IMR-90 (cell line): ENCODE results near the gene ZDHHC11B.

Experiments used
- BHLHE40 ChIP-seq: fragments of 150-350 bp; IDR thresholded peaks from 2 replicates; pipeline ENCODE4 v1.6.1; 2016; ENCODE audit warnings: mild to moderate bottlenecking, low read depth, low read length
- CEBPB ChIP-seq: IDR thresholded peaks from 2 replicates; pipeline ENCODE4 v1.6.1; 2012; ENCODE audit warnings: low read depth, low read length, improper control_type of control experiment
- CHD1 ChIP-seq: IDR thresholded peaks from 2 replicates; pipeline ENCODE4 v1.6.1; 2012; ENCODE audit warnings: low read depth, low read length, improper control_type of control experiment
- MXI1 ChIP-seq: IDR thresholded peaks from 2 replicates; pipeline ENCODE4 v1.6.1; 2012; ENCODE audit warnings: low read depth, mild to moderate bottlenecking, low read length, moderate library complexity, borderline replicate concordance
- NFE2L2 ChIP-seq: fragments of 150-350 bp; IDR thresholded peaks from 2 replicates; pipeline ENCODE4 v1.6.1; 2016; ENCODE audit warnings: low read depth, mild to moderate bottlenecking, low read length
- POLR2A ChIP-seq: IDR thresholded peaks from 2 replicates; pipeline ENCODE4 v1.6.1; 2012; ENCODE audit warnings: mild to moderate bottlenecking, low read depth, low read length
- RAD21 ChIP-seq: IDR thresholded peaks from 2 replicates; pipeline ENCODE4 v1.6.1; 2012; ENCODE audit warnings: low read length, improper control_type of control experiment
- RCOR1 ChIP-seq: IDR thresholded peaks from 2 replicates; pipeline ENCODE4 v1.6.1; 2012; ENCODE audit warnings: mild to moderate bottlenecking, low read length, improper control_type of control experiment; ENCODE audit not compliant: insufficient replicate concordance
- RFX5 ChIP-seq: IDR thresholded peaks from 2 replicates; pipeline ENCODE4 v1.8.0; 2012; ENCODE audit warnings: low read depth, mild to moderate bottlenecking, low read length, moderate library complexity
- SMC3 ChIP-seq: fragments of 150-350 bp; IDR thresholded peaks from 2 replicates; pipeline ENCODE4 v1.6.1; 2016; ENCODE audit warnings: low read depth, mild to moderate bottlenecking, antibody characterized with exemption, low read length, moderate library complexity
- TF ChIP-seq, protein P1 (sequence below): conservative IDR thresholded peaks from 2 replicates; pipeline ENCODE4 v1.5.1; 2012; ENCODE audit warnings: mild to moderate bottlenecking, low read depth, low read length, improper control_type of control experiment
- TF ChIP-seq, protein P2 (sequence below): fragments of 150-350 bp; IDR thresholded peaks from 2 replicates; pipeline ENCODE4 v1.6.1; 2017; ENCODE audit warnings: mild to moderate bottlenecking, antibody characterized with exemption, low read length, low read depth

DNA sequence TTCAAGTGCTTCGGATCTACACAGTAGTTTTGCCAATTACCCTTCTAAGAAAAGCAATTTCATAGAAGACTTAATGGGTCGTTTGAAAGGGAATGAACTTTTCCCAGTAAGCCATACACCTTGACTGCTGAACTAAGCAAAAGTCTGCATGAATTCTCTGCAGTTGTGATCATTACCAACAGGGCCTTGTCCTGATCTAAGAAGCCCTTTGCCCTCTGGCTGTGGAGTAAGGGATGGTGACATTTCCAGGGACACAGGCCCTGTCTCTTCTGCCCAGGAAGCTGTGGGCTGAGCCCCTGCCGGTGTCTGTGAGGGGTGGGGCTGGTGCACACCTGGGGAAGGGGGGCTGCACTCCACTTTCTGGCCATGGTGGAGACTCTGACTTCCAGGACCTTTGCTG is 35.7 kb upstream of the ZDHHC11B start:
- no peak for TF ChIP-seq MXI1
- TF ChIP-seq, protein P1, sequence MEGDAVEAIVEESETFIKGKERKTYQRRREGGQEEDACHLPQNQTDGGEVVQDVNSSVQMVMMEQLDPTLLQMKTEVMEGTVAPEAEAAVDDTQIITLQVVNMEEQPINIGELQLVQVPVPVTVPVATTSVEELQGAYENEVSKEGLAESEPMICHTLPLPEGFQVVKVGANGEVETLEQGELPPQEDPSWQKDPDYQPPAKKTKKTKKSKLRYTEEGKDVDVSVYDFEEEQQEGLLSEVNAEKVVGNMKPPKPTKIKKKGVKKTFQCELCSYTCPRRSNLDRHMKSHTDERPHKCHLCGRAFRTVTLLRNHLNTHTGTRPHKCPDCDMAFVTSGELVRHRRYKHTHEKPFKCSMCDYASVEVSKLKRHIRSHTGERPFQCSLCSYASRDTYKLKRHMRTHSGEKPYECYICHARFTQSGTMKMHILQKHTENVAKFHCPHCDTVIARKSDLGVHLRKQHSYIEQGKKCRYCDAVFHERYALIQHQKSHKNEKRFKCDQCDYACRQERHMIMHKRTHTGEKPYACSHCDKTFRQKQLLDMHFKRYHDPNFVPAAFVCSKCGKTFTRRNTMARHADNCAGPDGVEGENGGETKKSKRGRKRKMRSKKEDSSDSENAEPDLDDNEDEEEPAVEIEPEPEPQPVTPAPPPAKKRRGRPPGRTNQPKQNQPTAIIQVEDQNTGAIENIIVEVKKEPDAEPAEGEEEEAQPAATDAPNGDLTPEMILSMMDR = no peak
- no peak for TF ChIP-seq SMC3
- no peak for TF ChIP-seq CEBPB
- TF ChIP-seq, protein P2, sequence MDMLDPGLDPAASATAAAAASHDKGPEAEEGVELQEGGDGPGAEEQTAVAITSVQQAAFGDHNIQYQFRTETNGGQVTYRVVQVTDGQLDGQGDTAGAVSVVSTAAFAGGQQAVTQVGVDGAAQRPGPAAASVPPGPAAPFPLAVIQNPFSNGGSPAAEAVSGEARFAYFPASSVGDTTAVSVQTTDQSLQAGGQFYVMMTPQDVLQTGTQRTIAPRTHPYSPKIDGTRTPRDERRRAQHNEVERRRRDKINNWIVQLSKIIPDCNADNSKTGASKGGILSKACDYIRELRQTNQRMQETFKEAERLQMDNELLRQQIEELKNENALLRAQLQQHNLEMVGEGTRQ = no peak
- TF ChIP-seq POLR2A = no peak
- no peak for TF ChIP-seq RAD21
- TF ChIP-seq RCOR1 = no peak
- TF ChIP-seq CHD1 = no peak
- TF ChIP-seq RFX5 = no peak
- TF ChIP-seq BHLHE40 = no peak
- no peak for TF ChIP-seq NFE2L2
